HS-27A (cell line): Measurements from ENCODE around the gene DOK7.

Experiments
- DNase-seq: peaks from one replicate; pipeline ENCODE4 v3.0.0-alpha.2; 2012; ENCODE audit warnings: low read depth, missing footprints

The DOK7 gene

DNA sequence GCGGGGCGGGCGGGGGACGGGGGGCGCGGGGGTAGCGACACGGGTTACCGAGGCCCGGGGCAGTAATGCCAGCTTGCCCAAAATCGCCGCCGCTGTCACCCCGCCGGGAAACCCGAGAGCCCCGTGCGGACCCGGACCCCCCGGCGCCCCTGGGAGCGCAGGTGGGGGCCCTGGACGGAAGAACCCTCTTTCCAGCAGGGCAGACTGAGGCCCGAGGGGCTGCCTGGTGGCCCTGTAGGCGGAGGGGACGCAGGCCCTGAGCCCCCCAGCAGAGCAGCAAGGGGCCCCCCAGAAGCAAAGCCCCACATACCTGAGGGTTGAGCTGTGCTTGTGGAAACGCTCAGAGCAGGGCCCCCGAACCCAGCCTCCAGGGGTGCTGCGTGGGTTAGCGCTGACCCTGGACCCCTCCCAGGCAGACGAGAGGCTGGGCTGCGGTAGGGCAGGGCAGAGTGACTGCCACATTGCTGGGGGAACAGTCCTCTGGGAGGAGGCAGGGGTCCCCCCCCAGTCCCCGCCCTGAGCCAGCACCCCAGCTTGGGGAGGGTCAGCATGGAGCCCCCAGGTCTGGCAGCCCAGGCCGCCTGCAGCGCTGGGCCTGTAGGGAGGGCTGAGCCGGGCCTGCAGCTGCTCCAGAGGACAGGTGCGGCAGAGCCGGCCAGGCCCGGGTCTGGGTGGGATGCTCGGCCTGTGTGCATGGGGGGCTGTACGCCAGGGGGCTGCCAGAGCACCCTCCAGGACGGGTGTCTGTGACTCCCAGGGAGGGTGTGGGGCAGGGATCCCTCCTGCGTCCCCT is 646 bp downstream of the DOK7 start:
- no peak for DNase-seq

DNA sequence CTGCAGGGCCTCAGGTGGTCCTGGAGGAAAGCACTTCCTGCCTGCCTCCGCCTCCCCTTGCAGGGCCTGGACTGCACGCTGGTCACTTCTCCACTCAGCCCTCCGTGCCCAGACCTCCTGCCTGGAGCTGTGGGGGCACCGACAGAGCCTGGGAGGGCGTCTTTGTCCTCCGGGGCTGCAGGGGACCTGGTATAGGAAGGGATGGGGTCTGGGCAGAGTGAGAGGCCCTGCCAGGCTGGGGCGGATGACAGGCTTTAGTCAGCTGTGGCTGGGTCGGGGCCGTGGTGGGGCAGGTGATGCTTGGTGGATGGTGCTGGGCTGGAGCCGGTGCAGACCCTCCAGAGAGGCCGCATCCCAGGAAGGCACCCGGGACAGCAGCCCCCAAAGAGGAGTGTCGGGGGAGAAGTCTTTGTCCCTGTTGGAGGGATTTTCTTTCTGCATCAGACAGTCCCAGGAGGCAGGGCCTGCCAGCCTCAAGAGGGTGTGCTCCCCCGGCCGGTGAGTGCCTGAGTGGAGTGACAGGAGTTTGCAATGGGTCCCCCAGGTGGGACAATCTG is 1.3 kb downstream of the DOK7 start:
- DNase-seq: no peak

DNA sequence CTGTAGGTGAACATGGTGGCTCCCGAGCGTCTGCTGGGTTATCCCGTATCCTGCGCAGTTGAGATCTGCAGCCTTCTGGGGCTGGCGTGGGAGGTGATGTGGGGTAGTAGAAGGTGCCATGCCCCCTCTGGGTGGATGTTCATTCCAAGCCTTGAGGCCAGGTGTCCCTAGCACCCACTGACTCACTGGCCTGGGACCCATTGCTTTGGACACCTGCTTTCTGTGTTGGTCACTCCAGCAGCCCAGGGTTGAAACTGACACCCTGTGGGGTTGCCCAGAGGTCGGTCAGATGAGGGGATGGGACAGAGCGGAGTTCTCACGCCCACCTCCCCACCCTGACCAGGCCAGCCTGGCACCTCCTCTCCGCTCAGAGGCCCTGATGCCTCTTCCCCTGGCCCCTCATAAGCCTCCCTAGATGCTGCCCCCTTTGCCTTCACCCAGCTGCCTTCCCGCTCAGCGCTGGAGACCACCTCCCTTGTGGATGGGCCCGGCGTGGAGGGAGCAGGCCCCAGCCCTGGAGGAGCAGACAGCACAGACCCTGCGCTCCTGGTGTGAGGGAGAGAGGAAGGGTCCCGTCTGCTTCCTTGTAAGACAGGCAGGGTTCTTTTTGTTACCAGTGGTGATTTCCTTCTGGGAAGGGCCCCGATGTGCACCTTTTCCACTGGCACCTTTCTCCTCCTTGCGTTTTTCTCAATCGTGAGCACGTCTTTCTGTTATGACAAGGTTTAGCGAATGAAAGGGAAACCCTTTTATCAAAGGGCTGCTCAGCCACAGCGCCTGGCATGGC is 2.0 kb downstream of the DOK7 start:
- DNase-seq: no peak

DNA sequence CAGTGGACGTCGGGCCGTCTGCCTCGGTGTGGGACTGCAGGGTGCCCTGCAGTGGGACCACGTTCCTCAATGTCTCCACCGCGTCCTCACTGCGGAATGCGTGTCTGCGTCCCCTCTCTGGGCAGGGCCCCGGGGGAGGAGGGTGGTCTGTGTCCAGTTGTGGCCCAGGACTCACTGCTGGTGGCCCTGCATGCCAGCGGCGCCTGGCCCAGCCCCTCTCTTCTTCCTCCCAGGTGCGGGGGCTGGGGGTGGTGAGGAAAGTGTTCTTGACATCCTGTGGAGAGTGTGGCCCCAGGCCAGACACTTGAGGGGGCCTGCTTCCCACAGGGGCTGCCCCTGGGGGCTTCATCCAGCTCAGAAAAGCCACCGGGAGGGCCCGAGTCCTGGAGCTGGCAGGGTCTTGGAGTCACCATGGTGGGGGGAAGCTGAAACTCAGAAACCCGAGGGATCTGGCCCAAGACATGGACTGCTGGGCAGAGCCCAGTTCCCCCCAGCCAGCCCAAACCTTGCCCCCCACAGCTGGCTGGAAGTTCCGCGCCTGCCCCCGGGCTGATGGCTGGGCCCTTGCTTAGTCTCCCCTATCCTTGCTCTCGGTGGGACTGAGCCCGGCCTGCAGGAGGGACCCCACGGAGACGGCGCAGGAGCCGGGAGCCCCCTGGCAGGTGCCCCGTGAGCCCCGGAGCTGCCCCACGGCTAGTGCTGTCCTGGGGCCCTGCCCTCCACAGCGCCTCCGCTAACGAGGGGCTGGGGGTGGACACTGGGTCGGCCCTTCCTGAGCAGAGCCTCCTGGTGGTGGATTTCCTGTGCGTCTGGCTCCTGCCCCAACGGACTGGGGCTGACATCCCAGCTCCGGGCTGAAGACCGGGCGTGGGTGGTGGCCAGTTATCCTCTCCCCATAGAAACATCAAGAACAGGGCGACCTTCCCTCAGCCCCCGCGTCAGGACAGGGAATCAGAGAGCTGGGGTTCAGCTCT is 2.9 kb downstream of the DOK7 start:
- no peak for DNase-seq

DNA sequence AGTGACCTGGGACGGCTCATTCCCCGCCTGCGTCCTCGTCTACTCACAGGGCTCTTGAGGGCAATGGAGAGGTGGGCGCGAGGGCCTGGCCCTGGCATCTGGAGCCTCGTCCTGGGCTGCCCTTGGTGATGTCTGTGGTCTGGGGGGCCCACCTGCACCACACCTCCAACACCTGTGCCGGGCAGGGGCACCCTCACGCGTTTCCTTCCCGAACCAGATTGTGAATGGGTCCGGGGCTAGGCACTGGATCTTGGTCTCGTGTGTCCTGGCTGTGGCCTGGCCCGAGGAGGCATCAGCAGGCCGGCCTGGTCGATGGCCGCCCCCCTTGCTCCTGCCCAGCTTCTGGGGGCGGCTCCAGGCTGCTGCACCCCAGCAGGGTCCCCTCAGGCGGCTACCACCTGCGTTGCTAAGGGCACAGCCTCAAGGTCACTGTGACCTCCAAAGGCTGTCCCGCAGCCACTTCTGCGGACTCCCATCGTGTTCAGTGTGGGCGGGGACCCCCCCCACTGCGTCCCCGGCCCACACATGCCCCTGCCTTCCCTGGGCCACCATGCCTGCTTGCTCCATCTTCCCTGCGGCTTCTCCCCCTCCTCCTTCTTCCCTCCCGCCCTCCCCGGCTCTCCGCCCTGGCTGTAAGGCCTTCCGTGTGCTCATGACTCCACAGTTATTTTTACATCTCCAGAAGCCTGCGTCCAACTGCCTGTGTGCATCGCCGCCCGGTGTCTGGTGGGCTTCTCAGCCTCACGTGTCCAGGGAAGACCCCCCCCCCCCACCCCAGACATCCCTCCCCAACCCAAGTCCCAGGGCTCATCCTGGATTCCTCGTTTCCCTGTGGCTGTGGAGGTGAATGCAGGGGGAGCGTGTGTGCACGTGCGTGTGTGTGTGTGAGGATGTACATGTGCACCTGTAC is 3.8 kb downstream of the DOK7 start:
- DNase-seq: no peak

DNA sequence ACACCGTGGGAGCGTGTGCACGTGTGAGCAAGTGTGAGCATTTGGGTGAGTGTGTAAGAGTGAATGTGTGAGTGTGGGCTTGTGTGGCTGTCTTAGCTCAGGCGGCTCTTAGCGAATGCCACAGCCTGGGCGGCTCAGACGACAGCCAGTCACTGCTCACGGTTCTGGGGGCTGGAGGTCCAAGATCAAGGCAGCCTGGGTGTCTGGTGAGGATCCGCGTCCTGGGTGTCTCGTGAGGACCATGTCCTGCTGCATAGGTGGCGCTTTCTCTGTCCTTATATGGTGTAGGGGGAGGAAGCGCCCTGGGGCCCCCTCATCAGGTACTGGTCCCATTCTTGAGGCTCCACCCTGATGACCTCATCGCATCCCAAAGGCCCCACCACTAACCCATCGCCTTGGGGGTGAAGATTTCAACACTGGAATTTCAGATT is 4.5 kb downstream of the DOK7 start:
- DNase-seq: no peak

DNA sequence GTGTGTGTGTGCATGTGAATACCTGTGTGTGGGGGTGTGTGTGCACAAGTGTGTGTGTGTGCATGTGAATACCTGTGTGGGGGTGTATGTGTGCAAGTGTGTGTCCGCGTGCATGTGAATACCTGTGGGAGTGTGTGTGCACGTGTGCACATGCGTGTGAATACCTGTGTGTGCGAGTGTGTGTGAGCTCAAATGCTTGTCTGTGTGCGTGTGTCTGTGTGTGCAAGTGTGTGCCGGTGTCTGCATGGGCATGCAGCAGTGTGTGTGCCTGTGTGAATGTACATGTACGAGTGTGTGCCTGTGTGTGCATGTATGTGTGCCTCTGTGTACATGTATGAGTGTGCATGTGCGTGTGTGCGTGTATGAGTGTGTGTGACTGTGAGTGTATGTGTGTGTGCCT is 5.0 kb downstream of the DOK7 start:
- DNase-seq: no peak

DNA sequence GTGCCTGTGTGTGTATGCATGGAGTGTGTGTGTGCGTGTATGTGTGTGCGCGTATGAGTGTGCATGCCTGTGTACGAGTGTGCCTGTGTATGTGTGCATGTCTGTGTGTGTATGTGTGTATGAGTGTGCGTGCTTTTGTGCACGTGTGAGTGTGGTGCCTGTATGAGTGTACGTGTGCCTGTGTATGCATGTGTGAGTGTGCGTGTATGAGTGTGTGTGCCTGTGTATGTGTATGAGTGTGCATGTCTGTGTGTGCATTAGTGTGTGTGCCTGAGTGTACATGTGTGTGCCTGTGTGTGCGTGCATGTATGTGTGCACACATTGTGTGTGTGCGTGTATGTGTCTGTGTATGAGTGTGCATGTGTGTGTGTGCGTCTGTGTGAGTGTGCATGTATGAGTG is 5.7 kb downstream of the DOK7 start:
- no peak for DNase-seq

DNA sequence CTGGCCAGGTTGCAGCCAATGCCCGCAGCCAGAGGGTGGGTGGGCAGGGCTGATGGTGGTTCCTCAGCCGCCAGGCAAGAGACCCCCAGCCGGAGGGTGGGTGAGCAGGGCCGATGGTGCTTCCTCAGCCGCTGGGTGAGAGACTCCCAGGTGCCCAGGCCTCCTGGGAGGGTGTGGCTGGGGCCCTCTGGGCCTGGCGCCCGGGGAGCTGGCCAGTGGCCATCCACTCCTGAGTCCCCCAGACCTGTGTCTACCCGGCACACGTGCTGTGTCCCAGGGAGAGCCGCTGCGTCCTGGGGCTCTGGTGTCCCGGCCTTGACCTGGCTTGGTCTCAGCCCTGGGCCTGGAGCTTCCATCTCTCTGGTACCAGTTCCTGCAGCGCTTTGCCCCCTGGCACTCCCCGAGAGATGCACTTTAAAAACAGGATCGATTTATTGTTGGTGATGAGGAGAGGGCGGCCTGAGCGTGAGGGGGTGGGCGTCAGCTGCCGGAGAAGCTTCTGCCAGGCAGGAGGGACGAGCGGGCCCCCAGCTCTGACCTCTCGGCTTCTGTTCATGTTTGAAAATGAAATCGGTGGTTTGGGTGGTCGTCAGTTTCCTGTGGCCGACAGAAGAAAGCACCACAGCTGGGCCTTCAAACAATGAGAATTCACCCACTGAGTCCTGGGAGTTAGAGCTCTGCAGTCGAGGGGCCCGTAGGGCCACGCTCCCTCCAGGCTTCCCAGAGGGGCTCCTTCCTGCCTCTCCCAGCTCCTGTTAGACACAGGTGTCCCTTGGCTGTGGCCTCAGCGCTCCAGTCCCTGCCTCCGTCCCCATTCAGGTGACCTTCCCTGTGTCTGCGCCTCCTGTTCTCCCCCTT is 6.5 kb downstream of the DOK7 start:
- no peak for DNase-seq

DNA sequence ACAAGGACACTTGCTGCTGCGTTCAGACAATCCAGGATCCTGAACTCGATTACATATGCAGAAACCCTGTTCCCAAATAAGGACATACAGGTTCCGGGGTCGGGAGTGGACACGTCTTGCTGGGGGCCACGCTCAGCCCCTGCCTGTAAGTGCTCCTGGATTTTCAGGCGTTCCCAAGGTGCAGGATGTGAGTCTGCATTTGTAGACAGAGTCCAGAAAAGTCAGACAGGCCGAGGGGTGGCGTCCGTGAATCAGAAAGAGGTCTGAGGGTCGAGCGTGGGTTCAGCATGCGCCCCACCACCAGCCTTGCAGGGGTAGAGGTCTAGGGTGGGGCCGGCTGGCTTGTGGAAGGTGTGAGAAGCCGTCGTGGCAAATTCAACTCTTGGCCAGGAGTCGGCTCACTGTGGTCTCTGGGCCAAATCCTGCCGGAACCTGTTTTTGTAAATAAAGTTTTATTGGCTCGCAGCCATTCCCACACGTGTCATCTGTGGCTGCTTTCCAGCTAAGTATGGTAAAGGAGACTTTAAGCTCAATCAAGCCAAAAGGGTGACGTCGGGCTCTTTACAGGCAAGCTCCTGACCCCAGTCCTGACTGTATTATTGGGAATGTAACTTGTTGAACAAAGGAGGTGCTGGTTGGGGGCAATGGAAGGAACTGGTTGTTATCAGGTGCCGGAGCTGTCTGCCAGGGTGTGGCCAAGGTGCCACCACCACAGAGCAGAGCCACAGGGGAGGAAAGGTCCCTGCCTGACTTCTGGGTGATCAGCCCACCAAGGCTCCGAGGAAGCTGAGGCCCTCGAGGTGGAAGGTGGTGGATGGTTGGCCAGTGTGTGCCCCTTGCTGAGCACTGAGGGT is 7.4 kb downstream of the DOK7 start:
- no peak for DNase-seq

DNA sequence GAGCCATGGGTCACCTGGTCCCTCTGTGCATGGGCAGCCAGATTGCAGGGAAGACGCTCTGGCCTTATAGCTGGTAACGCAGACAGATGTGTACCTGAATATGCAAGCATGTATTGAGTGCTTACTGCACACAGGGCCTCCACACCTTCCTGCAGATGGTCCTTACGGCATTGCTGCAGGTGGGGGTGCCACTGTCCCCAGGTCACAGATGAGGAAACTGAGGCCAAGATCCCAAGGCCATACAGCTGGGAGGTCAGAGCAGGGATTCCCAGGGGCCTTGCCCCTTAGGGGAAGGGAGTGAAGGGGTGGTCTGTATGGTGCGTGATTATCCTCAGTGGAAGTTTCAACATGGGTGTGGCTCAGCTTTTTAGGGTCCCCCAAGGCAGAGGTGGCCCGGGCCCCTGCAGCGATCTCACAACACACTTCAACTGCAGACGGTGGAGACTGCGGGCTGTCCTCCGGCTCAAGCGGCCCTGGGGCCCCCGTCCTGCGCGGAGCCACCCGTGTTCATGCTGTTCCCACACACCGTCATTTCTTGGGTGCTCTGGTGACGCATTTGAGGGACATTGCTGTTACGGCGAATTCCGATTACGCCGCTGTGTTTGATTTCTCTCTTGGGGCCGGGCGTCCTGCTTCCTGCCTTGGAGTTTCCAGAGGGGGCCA is 8.1 kb downstream of the DOK7 start:
- no peak for DNase-seq

DNA sequence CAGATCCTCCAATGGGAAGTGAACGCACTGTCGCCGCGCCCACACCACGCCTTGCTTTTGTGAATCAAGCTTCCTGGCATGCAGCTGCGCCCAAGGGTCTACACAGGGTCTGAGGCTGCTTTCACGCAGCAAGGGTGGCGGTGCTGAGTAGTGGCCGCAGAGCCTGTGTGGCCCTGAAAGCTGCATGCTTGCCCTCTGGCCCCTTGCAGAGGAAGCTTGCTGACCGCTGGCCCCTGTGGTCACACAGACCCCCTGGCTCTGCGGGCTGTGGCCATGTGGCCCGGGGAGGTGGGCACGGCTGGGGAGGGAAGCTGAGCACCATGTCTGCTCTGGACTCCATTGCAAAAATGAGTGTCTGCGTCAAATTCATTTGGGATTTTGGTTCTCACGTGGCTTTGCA is 8.8 kb downstream of the DOK7 start:
- DNase-seq: no peak

DNA sequence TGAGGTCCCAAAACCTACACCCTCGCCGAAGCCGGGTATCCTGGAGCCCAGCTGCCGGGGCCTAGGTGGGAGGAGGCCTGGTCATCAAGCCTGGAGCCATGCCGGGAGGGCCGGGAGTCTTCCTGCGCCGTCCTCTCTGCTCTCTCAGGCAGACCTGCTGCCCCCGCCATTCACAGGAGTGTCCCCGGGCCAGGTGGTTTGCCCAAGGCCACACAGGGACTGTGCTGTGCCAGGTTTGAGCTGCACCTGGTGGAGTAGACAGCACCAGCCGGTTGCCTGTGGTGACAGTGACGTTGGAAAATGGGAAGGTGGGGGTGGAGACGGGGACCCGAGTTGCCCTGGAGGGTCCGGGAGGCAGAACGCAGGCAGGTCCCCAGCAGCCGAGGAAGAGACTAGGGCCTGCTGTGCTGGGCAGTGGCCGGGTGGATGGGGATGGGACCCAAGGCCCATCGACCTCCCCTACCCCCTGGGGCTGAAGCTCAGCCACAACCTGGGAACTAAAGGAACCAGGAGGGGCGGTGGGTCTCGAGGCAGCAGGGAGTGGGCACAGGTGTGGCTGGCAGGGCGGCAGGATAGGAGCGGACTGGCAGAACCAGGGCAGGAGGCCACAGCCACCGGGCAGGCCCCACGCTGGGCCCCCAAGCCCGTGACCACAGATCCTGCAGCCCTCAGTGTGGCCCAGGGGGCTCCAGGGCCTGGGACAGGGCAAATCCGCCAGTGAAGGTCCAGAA is 9.5 kb downstream of the DOK7 start:
- no peak for DNase-seq

DNA sequence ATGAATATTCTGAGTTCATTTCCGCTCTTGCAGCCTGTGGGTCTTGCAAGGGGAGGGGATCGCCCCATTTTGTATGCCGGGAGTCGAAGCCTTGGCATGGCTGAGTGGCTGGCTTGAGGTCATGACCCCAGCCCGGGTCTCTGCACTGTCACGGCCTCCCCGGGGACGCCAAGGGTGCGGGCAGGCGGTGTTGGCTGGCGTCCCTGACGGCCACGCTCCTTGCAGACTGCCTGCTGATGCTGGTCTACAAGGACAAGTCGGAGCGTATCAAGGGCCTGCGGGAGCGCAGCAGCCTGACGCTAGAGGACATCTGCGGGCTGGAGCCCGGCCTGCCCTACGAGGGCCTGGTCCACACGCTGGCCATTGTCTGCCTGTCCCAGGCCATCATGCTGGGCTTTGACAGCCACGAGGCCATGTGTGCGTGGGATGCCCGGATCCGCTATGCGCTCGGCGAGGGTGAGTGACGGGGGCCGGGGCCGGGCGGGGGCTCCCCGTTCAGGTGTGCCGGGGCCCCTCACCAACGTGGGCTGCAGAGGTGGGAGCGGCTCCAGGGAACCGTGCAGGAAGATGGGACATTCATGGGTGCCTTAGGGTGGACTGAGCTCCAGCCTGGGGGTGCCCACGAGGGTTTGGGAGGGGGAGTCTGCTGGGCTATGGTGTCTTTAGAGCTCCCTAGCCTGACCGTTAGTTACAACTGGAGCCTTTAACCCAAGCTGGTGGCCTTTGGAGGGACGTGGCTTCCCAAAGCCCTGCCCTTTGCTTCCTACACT is 10.3 kb downstream of the DOK7 start:
- no peak for DNase-seq

DNA sequence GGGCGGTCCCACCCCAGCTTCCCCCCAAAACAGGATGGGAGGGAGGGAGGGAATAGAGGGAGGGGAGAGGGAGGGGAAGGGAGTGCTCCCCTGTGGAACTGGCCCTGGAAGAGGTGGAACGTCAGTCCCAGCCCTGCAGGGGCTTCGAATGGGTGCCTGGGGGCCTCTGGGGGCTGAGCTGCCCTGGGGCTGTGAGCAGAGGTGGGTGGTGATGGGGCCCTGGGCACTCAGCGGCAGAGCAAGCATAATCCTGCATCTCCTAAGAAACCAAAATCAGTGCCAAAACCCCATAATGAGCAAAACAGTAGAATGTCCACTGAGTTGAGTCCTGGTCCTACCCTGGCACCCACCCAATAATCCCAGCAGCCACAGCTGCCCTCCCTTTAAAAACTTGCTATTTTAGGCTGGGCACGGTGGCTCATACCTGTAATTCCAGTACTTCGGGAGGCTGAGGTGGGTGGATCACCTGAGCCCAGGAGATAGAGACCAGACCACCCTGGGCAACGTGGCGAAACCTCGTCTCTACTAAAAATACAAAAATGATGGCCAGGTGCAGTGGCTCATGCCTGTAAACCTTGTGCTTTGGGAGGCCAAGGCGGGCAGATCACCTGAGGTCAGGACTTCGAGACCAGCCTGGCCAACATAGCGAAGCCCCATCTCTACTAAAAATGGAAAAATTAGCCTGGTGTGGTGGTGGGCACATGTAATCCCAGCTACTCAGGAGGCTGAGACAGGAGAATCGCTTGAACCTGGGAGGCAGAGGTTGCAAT is 11.1 kb downstream of the DOK7 start:
- no peak for DNase-seq

DNA sequence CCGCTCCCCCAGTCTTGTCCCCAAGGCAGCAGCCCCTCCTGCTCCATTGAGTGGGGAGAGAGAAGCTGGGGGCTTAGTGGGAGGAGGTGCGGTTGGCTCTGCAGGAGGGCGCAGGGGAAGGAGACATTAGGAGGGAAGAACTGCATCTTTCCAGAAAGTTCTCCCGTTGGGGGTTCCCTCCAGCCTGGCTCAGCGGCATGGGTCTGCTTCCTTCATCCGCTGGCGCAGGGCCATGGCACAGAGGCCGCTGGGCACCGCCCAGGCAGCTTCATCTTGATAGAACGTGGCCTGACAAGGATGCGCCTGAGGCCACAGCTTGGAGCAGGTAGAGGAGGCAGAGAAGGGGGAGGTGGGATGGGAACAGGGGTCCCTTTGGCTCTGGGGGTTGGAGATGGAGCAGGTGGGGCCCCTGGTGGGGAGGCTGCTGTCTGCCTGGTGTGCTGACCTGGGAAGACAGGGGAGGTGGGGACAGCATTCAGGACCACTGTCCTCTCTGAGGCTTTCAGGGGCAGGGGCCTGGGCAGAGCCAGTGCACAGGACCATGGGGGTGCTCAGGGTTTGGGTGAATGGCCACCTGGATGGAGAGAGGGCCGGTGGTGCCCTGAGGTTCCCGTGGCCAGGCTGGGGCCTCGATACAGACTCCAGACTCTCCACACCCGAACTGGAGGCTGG is 12.1 kb downstream of the DOK7 start:
- DNase-seq: no peak
